ENCODE results near the gene TBC1D1. TPM values are rescaled to one million over a fixed set of nuclear protein-coding genes. Genes with fewer than 3 reads are reported as not detected.

Gene TBC1D1
- polyA plus RNA-seq, 1 experiment, result 50.7 TPM

DNA sequence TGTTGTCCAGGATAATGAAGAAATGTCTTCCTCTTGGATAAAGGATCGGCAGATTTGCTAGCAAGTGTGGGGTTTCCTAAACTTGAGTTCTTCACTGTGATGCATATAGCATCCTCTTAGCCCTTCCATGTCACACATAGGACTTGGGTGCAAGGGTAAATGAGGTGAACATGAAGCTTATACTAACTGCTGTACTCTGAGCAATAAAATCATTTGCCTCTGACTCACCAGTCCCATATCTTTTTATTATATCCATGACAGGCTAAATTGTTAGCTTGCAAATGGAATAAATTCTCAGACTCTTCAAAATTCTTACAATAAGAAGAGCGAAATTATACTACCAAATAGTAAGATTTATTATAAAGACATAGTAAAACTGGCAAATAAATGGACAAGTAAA, 14.7 kb upstream of the TBC1D1 start:
- no peak for DNase-seq (ENCODE audit: low read depth, low spot score)
- no peaks in the 10 kb centered on the region for H3K27me3 ChIP-seq (ENCODE audit: control insufficient read depth, insufficient read depth, low read length)
- CTCF ChIA-PET, result interaction anchor here (0.9 kb wide), 1 partner anchor 16 kb away, joined by 4 read pairs; no protein-coding TSS in a partner anchor
- H3K9me3 ChIP-seq (ENCODE audit: control insufficient read depth, insufficient read depth, low read length), result no peaks in the 10 kb centered on the region
- POLR2A ChIA-PET, result interaction anchor here (0.6 kb wide), 1 partner anchor 18 kb away, joined by 4 read pairs; no protein-coding TSS in a partner anchor
- H3K27ac ChIP-seq (ENCODE audit: low read depth, low read length), result no peak overlapping the region
- no peak overlapping the region for H3K4me3 ChIP-seq (ENCODE audit: low read depth, low read length)
- TF ChIP-seq, protein P1, sequence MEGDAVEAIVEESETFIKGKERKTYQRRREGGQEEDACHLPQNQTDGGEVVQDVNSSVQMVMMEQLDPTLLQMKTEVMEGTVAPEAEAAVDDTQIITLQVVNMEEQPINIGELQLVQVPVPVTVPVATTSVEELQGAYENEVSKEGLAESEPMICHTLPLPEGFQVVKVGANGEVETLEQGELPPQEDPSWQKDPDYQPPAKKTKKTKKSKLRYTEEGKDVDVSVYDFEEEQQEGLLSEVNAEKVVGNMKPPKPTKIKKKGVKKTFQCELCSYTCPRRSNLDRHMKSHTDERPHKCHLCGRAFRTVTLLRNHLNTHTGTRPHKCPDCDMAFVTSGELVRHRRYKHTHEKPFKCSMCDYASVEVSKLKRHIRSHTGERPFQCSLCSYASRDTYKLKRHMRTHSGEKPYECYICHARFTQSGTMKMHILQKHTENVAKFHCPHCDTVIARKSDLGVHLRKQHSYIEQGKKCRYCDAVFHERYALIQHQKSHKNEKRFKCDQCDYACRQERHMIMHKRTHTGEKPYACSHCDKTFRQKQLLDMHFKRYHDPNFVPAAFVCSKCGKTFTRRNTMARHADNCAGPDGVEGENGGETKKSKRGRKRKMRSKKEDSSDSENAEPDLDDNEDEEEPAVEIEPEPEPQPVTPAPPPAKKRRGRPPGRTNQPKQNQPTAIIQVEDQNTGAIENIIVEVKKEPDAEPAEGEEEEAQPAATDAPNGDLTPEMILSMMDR (IDR thresholded peaks at IDR 0.05; ENCODE audit: low read depth, low read length), result no peak

DNA sequence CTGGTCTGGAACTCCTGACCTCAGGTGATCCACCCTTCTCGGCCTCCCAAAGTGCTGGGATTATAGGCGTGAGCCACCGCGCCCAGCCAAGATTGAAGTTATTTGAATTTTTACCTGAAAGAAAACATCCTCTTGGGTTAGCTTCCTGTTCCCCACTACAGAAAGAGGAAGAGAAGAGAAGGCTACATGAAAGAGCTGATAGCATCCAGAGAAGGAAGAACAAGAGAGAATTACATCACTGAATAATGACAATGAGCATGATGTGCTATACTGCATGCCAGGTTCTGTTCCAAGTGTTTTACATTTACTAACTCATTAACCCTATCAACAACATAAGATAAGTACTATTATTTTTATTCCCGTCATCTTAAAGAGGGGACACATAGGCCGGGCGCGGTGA, 11.5 kb upstream of the TBC1D1 start:
- TF ChIP-seq, protein P1 (IDR thresholded peaks at IDR 0.05; ENCODE audit: low read depth, low read length), result no peak
- DNase-seq (ENCODE audit: low read depth, low spot score), result no peak
- no peak overlapping the region for H3K27ac ChIP-seq (ENCODE audit: low read depth, low read length)
- H3K27me3 ChIP-seq (ENCODE audit: control insufficient read depth, insufficient read depth, low read length), result no peaks in the 10 kb centered on the region
- no peak overlapping the region for H3K4me3 ChIP-seq (ENCODE audit: low read depth, low read length)
- no peaks in the 10 kb centered on the region for H3K9me3 ChIP-seq (ENCODE audit: control insufficient read depth, insufficient read depth, low read length)
- CTCF ChIA-PET, result no interaction called here
- POLR2A ChIA-PET, result no interaction called here

DNA sequence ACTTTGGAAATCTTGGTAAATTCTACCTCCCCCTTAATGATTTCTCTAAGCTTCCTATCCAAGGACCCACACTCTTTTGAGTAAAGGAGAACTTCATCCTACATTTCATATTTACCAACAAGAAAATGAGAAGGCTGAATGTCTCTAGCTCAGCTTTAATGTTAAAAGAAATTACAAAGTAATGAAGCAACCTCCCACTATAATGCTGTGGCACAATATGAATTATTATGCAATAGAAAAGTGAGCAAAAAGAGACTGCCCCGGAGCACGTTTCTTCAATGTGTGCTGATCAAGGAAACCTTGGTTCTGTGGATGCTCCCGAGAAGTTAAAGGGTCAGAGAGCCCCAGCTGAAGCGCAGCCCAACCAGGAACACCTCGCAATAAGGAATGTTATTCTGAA, 9.1 kb upstream of the TBC1D1 start:
- TF ChIP-seq, protein P1 (IDR thresholded peaks at IDR 0.05; ENCODE audit: low read depth, low read length), result no peak
- Histone ChIP-seq H3K9me3 (ENCODE audit: control insufficient read depth, insufficient read depth, low read length) (no peaks in the 10 kb centered on the region), H3K27ac (ENCODE audit: low read depth, low read length) (no peak overlapping the region), H3K27me3 (ENCODE audit: control insufficient read depth, insufficient read depth, low read length) (no peaks in the 10 kb centered on the region), H3K4me3 (ENCODE audit: low read depth, low read length) (no peak overlapping the region)
- POLR2A ChIA-PET, result no interaction called here
- DNase-seq (ENCODE audit: low read depth, low spot score), result no peak
- CTCF ChIA-PET, result no interaction called here

DNA sequence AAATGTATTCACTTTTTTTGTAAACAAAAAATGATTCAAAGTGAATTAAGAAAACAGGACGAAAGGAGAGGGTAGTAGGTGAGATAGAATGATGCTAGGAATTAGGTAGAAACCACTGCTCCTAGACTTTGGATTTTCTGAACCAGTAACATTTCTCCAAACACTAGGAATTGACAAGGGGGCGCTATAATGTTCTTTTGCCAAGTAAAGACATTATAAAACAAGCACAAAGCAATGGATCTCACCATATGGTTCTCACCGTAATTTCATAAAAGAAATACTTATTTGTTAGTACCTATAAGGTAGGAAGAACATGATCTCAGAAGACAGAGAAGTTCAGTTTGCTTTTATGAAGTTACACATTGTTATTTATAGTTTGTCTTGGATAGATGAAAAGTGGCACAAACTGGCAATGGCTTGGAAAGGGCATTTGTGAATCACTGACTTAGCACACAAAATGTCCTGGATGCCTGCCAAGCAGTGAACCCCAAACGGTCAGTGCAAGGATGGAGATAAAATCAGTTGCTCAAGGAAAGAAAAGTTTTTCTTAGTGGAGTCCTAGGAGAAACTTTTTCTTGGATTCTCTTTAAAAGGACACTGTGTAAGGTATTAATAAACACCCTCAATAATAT, 8.1 kb upstream of the TBC1D1 start:
- TF ChIP-seq, protein P1 (IDR thresholded peaks at IDR 0.05; ENCODE audit: low read depth, low read length), result no peak
- CTCF ChIA-PET, result no interaction called here
- Histone ChIP-seq H3K27ac (ENCODE audit: low read depth, low read length) (no peak overlapping the region), H3K4me3 (ENCODE audit: low read depth, low read length) (no peak overlapping the region), H3K27me3 (ENCODE audit: control insufficient read depth, insufficient read depth, low read length) (no peaks in the 10 kb centered on the region), H3K9me3 (ENCODE audit: control insufficient read depth, insufficient read depth, low read length) (no peaks in the 10 kb centered on the region)
- no peak for DNase-seq (ENCODE audit: low read depth, low spot score)
- POLR2A ChIA-PET, result no interaction called here

DNA sequence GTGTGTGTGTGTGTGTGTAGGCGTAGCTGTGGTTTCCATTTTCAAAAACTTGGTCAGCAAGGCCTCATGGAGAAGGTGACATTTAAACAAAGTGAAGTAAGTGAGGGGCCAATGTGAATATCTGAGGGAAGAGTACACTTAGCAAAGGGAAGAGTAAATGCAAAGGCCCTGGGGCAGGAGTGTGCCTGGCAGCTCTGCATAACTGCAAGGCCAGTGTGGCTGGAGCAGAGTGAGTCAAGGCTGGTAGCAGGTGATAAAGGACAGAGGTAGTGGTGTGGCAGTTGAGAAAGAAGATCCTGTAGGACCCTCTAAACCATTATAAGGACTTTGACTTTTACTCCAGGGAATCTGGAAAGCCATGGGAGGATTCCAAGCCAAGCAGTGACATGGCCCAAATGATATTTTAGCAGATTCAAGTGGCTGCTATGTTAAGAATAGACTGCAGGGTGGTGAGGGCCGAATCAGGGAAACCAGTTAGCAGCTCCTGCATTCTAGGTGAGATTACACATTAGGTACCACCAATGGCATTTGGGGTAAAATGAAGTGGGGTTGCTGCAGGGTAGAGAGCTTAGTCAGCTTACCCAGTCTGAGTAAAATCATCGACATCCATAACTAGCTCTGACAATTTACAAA, 5.9 kb upstream of the TBC1D1 start:
- POLR2A ChIA-PET, result no interaction called here
- H3K4me3 ChIP-seq (ENCODE audit: low read depth, low read length), result no peak overlapping the region
- TF ChIP-seq, protein P1 (IDR thresholded peaks at IDR 0.05; ENCODE audit: low read depth, low read length), result no peak
- H3K9me3 ChIP-seq (ENCODE audit: control insufficient read depth, insufficient read depth, low read length), result no peaks in the 10 kb centered on the region
- CTCF ChIA-PET, result no interaction called here
- H3K27me3 ChIP-seq (ENCODE audit: control insufficient read depth, insufficient read depth, low read length), result peaks cover 5% of the 10 kb centered on the region
- DNase-seq (ENCODE audit: low read depth, low spot score), result no peak
- H3K27ac ChIP-seq (ENCODE audit: low read depth, low read length), result no peak overlapping the region

Measured in AG04450 (cell line).